GM12873 (cell line): ENCODE data around the gene CCDC32.

Experiments
- TF ChIP-seq, protein P1 (sequence below): IDR thresholded peaks from 2 replicates; pipeline ENCODE4 v1.5.1; 2012; ENCODE audit warnings: low read depth, mild to moderate bottlenecking, moderate library complexity, low read length, control low read depth; ENCODE audit not compliant: insufficient read depth; ENCODE audit errors: missing control alignments

The CCDC32 gene

DNA sequence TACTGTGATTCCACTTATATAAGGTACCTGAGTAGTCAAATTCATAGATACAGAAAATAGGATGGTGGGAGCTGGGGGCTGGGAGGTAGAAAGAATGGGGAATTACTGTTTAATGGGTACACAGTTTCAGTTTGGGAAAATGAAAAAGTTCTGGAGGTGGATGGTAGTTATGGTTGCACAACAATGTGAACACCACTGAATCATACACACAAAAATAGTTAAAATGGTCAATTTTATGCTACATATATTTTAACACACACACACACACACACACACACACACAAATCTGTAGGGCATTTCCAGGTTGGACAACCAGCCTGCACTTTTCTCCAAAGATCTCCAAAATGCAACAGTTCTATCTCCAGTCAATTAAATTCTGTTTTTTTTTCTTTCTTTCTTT, 1.4 kb downstream of the CCDC32 start:
- TF ChIP-seq, protein P1, sequence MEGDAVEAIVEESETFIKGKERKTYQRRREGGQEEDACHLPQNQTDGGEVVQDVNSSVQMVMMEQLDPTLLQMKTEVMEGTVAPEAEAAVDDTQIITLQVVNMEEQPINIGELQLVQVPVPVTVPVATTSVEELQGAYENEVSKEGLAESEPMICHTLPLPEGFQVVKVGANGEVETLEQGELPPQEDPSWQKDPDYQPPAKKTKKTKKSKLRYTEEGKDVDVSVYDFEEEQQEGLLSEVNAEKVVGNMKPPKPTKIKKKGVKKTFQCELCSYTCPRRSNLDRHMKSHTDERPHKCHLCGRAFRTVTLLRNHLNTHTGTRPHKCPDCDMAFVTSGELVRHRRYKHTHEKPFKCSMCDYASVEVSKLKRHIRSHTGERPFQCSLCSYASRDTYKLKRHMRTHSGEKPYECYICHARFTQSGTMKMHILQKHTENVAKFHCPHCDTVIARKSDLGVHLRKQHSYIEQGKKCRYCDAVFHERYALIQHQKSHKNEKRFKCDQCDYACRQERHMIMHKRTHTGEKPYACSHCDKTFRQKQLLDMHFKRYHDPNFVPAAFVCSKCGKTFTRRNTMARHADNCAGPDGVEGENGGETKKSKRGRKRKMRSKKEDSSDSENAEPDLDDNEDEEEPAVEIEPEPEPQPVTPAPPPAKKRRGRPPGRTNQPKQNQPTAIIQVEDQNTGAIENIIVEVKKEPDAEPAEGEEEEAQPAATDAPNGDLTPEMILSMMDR: no peak

DNA sequence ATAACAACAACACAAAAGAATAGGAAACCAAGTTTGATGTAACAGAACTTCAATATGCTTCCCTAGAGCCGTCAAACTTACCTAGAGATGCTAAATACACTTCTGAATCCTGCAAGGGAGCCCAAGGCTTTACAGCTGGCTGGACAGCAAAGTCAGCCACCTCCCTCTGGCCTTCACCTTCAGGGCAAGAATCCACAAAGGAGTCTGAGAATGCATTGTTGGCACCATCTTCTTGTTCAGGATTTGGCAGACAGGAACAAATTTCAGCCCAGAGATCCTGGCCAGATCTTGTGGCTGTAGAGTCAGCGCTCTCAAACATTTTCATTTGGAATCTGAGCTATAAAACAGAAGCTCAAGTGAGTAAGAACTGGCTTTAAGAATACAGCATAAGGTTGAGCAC, 2.2 kb downstream of the CCDC32 start:
- TF ChIP-seq, protein P1: no peak

DNA sequence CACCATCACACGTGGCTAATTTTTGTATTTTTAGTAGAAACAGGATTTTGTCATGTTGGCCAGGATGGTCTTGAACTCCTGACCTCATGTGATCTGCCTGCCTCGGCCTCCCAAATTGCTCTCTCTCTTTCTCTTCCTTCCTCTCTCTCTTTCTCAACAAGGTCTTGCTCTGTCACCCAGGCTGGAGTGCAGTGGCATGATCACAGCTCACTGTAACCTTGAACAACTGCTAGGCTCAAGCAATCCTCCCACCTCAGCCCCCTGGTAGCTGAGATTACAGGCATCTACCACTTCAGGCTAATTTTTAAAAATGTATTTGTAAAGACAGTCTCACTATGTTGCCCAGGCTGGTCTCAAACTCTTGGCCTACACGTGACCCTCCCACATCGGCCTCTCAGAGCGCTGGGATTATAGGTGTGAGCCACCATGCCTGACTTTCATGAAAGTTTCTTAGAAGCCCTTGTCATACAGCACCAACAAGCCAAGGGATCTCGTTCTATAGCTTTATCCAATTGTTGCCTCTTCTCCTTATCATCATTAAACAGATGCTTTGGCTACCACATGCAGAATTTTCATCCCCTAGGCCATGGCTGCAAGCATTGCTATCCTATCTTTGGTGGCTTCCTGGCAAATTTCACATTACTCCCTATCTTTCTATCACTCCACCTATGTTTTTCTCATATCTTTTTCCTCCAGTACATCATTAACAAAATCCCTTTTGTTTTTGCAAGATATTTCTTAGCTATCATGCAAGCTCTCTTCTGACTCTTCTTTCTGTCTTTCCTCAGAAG, 5.7 kb downstream of the CCDC32 start:
- TF ChIP-seq, protein P1: no peak

DNA sequence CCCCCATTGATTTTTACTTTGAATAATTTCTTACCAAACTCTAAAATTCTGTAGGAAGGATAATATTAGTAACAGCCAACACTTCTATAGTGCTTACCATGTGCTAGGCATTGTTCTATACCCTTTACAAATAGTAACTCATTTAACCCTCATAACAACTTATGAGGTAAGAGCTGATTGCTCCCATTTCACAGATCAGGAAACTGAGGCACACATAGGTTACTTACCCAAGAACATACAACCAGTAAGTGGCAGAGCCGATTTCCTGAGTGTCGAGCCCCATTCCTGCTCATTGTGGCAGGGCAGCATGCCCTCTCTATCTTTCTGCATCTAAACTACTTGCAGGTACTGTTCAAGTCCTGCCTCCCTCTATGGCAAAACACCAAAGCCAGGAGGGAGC, 9.0 kb downstream of the CCDC32 start:
- TF ChIP-seq, protein P1: no peak

DNA sequence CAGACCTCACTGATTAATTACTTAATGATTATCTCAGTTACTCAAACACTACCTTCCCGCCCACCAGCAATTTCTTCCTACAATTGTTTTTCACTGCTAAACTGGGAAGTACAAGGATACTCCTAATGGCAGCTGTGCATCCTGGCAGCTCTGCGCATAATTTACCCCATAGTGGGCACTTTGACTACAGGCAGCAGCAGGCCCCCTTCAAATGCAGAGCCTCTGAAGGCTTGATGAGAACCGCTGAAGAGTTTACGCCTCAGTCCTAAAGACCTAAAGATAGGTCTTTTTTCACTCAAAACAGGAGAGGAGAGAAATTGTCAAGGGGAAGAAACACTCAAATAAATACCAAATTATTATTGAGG, 10.7 kb downstream of the CCDC32 start:
- TF ChIP-seq, protein P1: no peak

DNA sequence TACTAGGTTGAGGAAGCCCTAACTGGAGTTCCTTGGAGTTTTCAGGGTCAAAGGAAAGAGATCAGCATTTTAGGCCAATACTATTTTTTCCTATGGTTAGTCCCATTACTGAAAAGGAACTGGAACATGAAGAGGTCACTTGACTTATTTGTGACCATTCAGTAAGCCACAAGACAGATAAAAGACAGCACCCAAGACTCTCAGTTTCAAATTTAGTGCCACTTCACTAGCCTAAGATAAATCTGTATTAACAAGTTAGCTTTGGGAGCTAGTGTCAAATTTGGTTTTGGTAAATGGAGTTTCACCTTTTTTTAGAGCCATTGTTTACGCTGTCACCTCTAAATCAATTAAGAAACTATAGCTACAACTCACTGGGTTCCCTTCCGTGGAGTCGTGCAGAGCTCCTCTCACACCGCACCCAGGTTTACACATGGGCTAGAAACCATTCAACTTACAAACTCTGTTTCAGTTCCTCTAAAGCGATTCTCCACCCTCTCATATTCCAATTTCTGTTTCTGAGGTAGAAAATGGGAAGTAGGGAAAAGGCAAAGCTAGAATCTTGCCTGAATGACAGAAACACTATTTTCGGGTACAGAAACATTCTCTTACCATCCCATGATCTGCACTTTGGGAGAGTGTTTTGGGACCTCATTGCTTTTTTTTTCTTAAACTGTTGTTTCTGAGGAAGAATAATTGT, 14.4 kb downstream of the CCDC32 start:
- TF ChIP-seq, protein P1: no peak

DNA sequence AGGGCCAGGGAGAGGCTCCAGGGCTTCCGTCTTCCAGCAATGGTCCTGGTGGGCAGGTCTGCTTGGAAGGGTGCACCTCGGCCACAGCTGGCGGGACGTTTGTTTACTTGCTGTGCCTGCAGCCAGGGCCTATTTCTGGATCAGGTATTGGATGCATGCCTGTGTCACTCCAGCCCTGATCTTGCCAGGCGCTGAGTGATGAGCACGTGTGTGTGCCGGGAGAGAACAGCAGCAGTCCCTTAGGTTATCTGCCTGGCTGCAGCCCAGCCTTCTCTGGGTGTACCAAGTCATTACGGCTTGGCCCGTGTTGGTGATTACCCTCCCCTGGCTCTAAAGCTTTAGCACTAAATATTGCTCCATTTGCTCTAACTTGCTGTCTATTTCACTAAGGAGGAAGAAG, 14.9 kb downstream of the CCDC32 start:
- TF ChIP-seq, protein P1: no peak
